ENCODE data around the gene TLX1. TPM values are rescaled to one million over a fixed set of nuclear protein-coding genes. Genes with fewer than 3 reads are reported as not detected.

The TLX1 gene
- total RNA-seq, 1 experiment from 2014 or later = not detected

DNA sequence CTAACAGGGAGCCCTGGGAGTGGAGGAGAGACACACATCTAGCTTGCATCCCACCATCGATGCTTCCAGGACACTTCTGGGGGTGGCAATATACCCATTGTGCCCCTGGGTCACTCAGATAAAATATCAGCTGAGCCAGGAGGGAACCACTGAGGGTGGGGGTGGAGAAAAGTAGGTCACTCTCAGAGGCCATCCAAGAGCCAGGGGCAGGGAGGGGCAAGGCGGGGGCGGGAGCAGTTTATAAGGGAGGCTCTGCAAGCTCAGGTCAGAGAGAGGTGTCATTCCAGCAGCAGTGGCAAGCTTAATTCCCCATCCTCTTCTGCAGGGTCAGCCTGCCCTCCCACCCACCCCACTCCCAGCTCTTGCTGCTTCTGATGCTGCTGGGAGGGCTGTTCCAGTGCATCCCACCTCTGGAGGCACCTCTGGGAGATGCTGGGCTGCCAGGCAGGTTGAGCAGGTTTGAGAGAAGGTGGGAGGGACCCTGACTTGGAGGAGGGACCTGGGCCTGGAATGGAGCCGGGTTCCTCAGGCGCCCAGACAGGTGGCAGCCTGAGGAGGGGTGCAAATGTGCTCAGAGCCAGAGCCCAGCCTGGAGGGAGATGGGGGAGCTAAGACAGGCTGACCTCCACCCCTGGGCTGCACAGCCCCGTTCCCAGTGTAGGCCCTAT lies 20.1 kb upstream of the TLX1 start:
- POLR2A ChIA-PET (ENCODE audit: unreplicated experiment) = interaction anchor here (0.7 kb wide), 1 partner anchor 35 kb away, joined by 3 read pairs; no protein-coding TSS in a partner anchor

DNA sequence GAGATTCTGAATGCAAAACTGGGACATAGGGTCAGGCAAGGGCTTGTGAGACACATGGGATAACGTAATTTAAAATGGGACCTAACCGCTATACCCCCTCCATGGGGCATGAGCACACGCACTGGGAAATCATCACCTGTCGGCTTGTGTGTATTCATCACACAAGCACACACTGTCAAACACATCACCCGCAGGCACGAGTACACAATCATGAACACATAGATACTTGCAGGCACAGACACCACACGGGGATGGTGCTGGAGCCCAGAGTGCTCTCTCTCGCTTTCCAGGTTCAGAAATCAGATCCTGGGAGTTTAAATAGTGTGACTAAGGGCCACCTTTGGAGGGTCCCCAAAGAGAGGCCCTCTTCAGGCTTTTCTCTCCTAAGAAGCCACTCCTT lies 19.6 kb upstream of the TLX1 start:
- Histone ChIP-seq H3K9me2 (ENCODE audit: insufficient read depth) (no peaks in the 10 kb centered on the region), H3K79me2 (ENCODE audit: low read depth) (no peaks in the 10 kb centered on the region), H3F3A (ENCODE audit: insufficient read depth, low read depth) (no peaks in the 10 kb centered on the region), H3K4me3 (no peak overlapping the region), H2AFZ (no peak overlapping the region), H3K36me3 (ENCODE audit: low read depth) (no peaks in the 10 kb centered on the region), H3K9me3 (ENCODE audit: insufficient read depth, low read depth) (no peaks in the 10 kb centered on the region), H3K27ac (no peak overlapping the region), H3K4me2 (no peak overlapping the region), H4K20me1 (ENCODE audit: insufficient read depth) (no peaks in the 10 kb centered on the region), H3K27me3 (ENCODE audit: insufficient read depth, low read depth) (peaks cover 16% of the 10 kb centered on the region), H3K4me1 (replicated peaks; ENCODE audit: insufficient read depth) (no peaks in the 10 kb centered on the region)
- CTCF ChIA-PET = interaction anchor here (0.5 kb wide), 1 partner anchor 71 kb away, joined by 3 read pairs; no protein-coding TSS in a partner anchor
- POLR2A ChIA-PET (ENCODE audit: unreplicated experiment) = no interaction called here
- BruUV-seq (replicated peaks) = no TSS peak
- TF ChIP-seq EZH2 (IDR thresholded peaks at IDR 0.05; ENCODE audit: low read depth) = no peak
- TF ChIP-seq, protein P1, sequence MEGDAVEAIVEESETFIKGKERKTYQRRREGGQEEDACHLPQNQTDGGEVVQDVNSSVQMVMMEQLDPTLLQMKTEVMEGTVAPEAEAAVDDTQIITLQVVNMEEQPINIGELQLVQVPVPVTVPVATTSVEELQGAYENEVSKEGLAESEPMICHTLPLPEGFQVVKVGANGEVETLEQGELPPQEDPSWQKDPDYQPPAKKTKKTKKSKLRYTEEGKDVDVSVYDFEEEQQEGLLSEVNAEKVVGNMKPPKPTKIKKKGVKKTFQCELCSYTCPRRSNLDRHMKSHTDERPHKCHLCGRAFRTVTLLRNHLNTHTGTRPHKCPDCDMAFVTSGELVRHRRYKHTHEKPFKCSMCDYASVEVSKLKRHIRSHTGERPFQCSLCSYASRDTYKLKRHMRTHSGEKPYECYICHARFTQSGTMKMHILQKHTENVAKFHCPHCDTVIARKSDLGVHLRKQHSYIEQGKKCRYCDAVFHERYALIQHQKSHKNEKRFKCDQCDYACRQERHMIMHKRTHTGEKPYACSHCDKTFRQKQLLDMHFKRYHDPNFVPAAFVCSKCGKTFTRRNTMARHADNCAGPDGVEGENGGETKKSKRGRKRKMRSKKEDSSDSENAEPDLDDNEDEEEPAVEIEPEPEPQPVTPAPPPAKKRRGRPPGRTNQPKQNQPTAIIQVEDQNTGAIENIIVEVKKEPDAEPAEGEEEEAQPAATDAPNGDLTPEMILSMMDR (conservative IDR thresholded peaks at IDR 0.05) = no peak
- no peak for DNase-seq
- intact Hi-C loops (cut with micrococcal nuclease; ENCODE audit: unreplicated experiment) = no loop called here

More for the DNA sequence above, 20.1 kb upstream of the TLX1 start:
- Histone ChIP-seq H3K27ac (no peak overlapping the region), H3F3A (ENCODE audit: insufficient read depth, low read depth) (no peaks in the 10 kb centered on the region), H3K27me3 (ENCODE audit: insufficient read depth, low read depth) (peaks cover 12% of the 10 kb centered on the region), H3K4me3 (no peak overlapping the region), H4K20me1 (ENCODE audit: insufficient read depth) (no peaks in the 10 kb centered on the region), H2AFZ (no peak overlapping the region), H3K36me3 (ENCODE audit: low read depth) (no peaks in the 10 kb centered on the region), H3K79me2 (ENCODE audit: low read depth) (no peaks in the 10 kb centered on the region), H3K4me1 (replicated peaks; ENCODE audit: insufficient read depth) (no peaks in the 10 kb centered on the region), H3K9me2 (ENCODE audit: insufficient read depth) (no peaks in the 10 kb centered on the region), H3K4me2 (no peak overlapping the region), H3K9me3 (ENCODE audit: insufficient read depth, low read depth) (no peaks in the 10 kb centered on the region)
- no TSS peak for BruUV-seq (replicated peaks)
- TF ChIP-seq, protein P1 (conservative IDR thresholded peaks at IDR 0.05) = no peak
- TF ChIP-seq EZH2 (IDR thresholded peaks at IDR 0.05; ENCODE audit: low read depth) = no peak
- peak in 1 of 2 experiments; percentile 21 for DNase-seq
- CTCF ChIA-PET = interaction anchor here (0.5 to 0.7 kb wide), 2 partner anchors 71 to 356 kb away, joined by 3 to 5 read pairs; no protein-coding TSS in a partner anchor
- intact Hi-C loops (cut with micrococcal nuclease; ENCODE audit: unreplicated experiment) = no loop called here

DNA sequence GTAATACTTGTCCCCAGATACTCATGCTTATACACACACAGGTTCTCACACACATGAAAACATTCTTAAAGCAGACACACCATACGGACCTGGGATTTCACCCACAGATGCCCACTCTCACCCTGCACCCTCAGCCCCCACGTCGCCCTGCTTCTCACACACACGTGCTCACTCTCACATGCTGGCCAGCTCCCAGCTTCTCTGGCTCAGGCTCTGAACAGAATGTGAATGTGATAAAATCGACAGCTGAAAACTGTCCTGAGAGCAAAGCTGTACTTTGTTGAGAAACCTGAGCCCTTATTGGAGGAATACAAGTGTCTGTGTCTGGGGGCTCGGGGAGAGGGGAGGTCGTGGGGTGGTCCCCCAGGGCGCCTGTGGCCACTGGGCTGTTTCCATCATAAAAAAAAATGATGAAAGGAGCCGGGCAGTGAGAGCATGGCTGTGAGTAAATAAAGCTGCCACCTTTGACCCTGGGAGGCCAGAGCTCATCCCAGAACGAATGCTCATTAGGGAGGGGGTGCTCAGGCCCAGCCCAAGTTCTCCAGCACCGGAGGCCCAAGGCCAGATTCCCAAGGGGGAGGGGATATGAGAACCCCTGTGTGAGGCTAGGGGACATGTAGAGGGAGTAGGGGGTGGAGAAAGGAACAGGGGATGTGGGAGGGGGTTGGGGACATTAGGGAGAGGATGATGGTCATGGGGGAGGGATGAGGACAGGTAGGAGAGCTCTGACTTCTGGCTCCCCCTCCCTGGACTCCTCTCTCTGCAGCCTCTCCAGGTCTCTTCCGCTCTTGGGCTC lies 18.1 kb upstream of the TLX1 start:
- H3K27me3 ChIP-seq (ENCODE audit: insufficient read depth, low read depth) = peaks cover 13% of the 10 kb centered on the region

More for the DNA sequence above, 18.1 kb upstream of the TLX1 start:
- Histone ChIP-seq H3K9me2 (ENCODE audit: insufficient read depth) (no peaks in the 10 kb centered on the region), H3K79me2 (ENCODE audit: low read depth) (no peaks in the 10 kb centered on the region), H4K20me1 (ENCODE audit: insufficient read depth) (no peaks in the 10 kb centered on the region), H3K4me3 (no peak overlapping the region), H3K36me3 (ENCODE audit: low read depth) (no peaks in the 10 kb centered on the region), H3K4me2 (no peak overlapping the region), H3F3A (ENCODE audit: insufficient read depth, low read depth) (no peaks in the 10 kb centered on the region), H3K27ac (no peak overlapping the region), H3K9me3 (ENCODE audit: insufficient read depth, low read depth) (no peaks in the 10 kb centered on the region), H2AFZ (no peak overlapping the region), H3K4me1 (replicated peaks; ENCODE audit: insufficient read depth) (no peaks in the 10 kb centered on the region)
- TF ChIP-seq EZH2 (IDR thresholded peaks at IDR 0.05; ENCODE audit: low read depth) = no peak
- TF ChIP-seq, protein P1 (conservative IDR thresholded peaks at IDR 0.05) = no peak
- intact Hi-C loops (cut with micrococcal nuclease; ENCODE audit: unreplicated experiment) = no loop called here
- no peak for DNase-seq
- POLR2A ChIA-PET (ENCODE audit: unreplicated experiment) = no interaction called here
- no TSS peak for BruUV-seq (replicated peaks)
- CTCF ChIA-PET = interaction anchor here (0.6 kb wide), 1 partner anchor 240 kb away, joined by 20 read pairs; no protein-coding TSS in a partner anchor
